Loucy (cell line): ENCODE results near the gene FBXL13.
"Not testable (repeated sequence)": the region's sequence is repeated elsewhere in the genome, so short reads cannot be mapped to it uniquely, and the experiment has no call there.

Source experiments
- H2AFZ ChIP-seq: fragments of 200-600 bp; sonication (generic); 2 replicates; pipeline ENCODE4 v1.6.0; 2016; ENCODE audit warnings: antibody characterized with exemption, mild to moderate bottlenecking, low read length, moderate library complexity
- H3F3A ChIP-seq: fragments of 200-600 bp; 2 replicates; pipeline ENCODE4 v1.6.0; 2016; ENCODE audit warnings: antibody characterized with exemption, low read depth, mild to moderate bottlenecking
- H3K27me3 ChIP-seq: fragments of 200-600 bp; sonication (generic); 2 replicates; pipeline ENCODE4 v1.6.1; 2014; ENCODE audit warnings: low read length, mild to moderate bottlenecking; ENCODE audit not compliant: insufficient read depth, poor library complexity, severe bottlenecking
- H3K36me3 ChIP-seq: fragments of 200-600 bp; sonication (generic); 2 replicates; pipeline ENCODE4 v1.6.1; 2016; ENCODE audit warnings: low read length; ENCODE audit not compliant: insufficient read depth
- H3K4me1 ChIP-seq: fragments of 200-600 bp; sonication (generic); 2 replicates; pipeline ENCODE4 v1.5.1; 2014; ENCODE audit warnings: low read length, mild to moderate bottlenecking; ENCODE audit not compliant: insufficient read depth, poor library complexity, severe bottlenecking
- H3K4me2 ChIP-seq: fragments of 200-600 bp; sonication (generic); 2 replicates; pipeline ENCODE4 v1.6.0; 2014; ENCODE audit warnings: antibody characterized with exemption, low read length, low read depth, mild to moderate bottlenecking; ENCODE audit not compliant: poor library complexity, severe bottlenecking
- H3K4me3 ChIP-seq: fragments of 200-600 bp; sonication (generic); 2 replicates; pipeline ENCODE4 v1.5.1; 2014; ENCODE audit warnings: low read length, mild to moderate bottlenecking, mixed read lengths; ENCODE audit not compliant: poor library complexity, severe bottlenecking
- H3K79me2 ChIP-seq: fragments of 200-600 bp; sonication (generic); 2 replicates; pipeline ENCODE4 v1.6.1; 2014; ENCODE audit warnings: low read length; ENCODE audit not compliant: insufficient read depth
- H3K9ac ChIP-seq: fragments of 200-600 bp; sonication (generic); 2 replicates; pipeline ENCODE4 v1.6.0; 2014; ENCODE audit warnings: mild to moderate bottlenecking, low read depth, low read length, moderate library complexity; ENCODE audit not compliant: poor library complexity, severe bottlenecking
- H3K9me2 ChIP-seq: fragments of 200-600 bp; sonication (generic); replicated peaks from 2 replicates; pipeline ENCODE4 v1.6.1; 2016; ENCODE audit warnings: low read depth, low read length, mixed read lengths
- H3K9me3 ChIP-seq: fragments of 200-600 bp; sonication (generic); 2 replicates; pipeline ENCODE4 v1.6.1; 2014; ENCODE audit warnings: mild to moderate bottlenecking, antibody characterized with exemption, low read length, low read depth; ENCODE audit not compliant: insufficient read depth
- H4K20me1 ChIP-seq: fragments of 200-600 bp; sonication (generic); 2 replicates; pipeline ENCODE4 v1.6.0; 2014; ENCODE audit warnings: antibody characterized with exemption, low read length, mild to moderate bottlenecking; ENCODE audit not compliant: insufficient read depth, poor library complexity, severe bottlenecking
- CTCF ChIP-seq: fragments of 200-600 bp; sonication (generic); conservative IDR thresholded peaks from 2 replicates; pipeline ENCODE4 v1.5.1; 2014; ENCODE audit warnings: mild to moderate bottlenecking, antibody characterized with exemption, low read length
- EZH2phosphoT487 ChIP-seq: fragments of 200-600 bp; IDR thresholded peaks from 2 replicates; pipeline ENCODE4 v1.6.1; 2018; ENCODE audit warnings: antibody characterized with exemption, mild to moderate bottlenecking, moderate library complexity, borderline replicate concordance

FBXL13 gene

GRCh38 chr7:103094102-103094501, 19.5 kb upstream of the FBXL13 start:
- Histone ChIP-seq H3K4me1 (no peaks in the 10 kb centered on the region), H3K9ac (no peak overlapping the region), H3K27me3 (no peaks in the 10 kb centered on the region), H3K4me2 (no peak overlapping the region), H2AFZ (no peak overlapping the region), H3K36me3 (no peaks in the 10 kb centered on the region), H3K79me2 (no peaks in the 10 kb centered on the region), H3F3A (no peaks in the 10 kb centered on the region), H4K20me1 (no peaks in the 10 kb centered on the region), H3K9me3 (no peaks in the 10 kb centered on the region), H3K9me2 (no peaks in the 10 kb centered on the region), H3K4me3 (no peak overlapping the region)
- TF ChIP-seq EZH2phosphoT487: no peak
- TF ChIP-seq CTCF: peak; percentile 37

- H3K36me3 ChIP-seq: no peaks in the 10 kb centered on the region
- H3K27me3 ChIP-seq: no peaks in the 10 kb centered on the region
Measured at GRCh38 chr7:103093429-103093828, 18.8 kb upstream of the FBXL13 start.

GRCh38 chr7:103092321-103092720, 17.7 kb upstream of the FBXL13 start:
- H3K4me1 ChIP-seq, H3F3A ChIP-seq, H3K9me3 ChIP-seq, H2AFZ ChIP-seq, H3K27me3 ChIP-seq, H3K9ac ChIP-seq, H3K36me3 ChIP-seq, H3K4me2 ChIP-seq, H3K79me2 ChIP-seq, H3K4me3 ChIP-seq, H3K9me2 ChIP-seq, H4K20me1 ChIP-seq: not testable (repeated sequence)

More at GRCh38 chr7:103093429-103093828, 18.8 kb upstream of the FBXL13 start:
- no peaks in the 10 kb centered on the region for H4K20me1 ChIP-seq
- no peaks in the 10 kb centered on the region for H3K9me3 ChIP-seq
- H3K9ac ChIP-seq: no peak overlapping the region
- H3K4me2 ChIP-seq: no peak overlapping the region
- TF ChIP-seq EZH2phosphoT487 (no peak), CTCF (no peak)
- H2AFZ ChIP-seq: no peak overlapping the region
- no peak overlapping the region for H3K4me3 ChIP-seq
- no peaks in the 10 kb centered on the region for H3F3A ChIP-seq
- no peaks in the 10 kb centered on the region for H3K9me2 ChIP-seq
- H3K4me1 ChIP-seq: no peaks in the 10 kb centered on the region
- H3K79me2 ChIP-seq: no peaks in the 10 kb centered on the region

- H3K9ac ChIP-seq: no peak overlapping the region
- H3K4me2 ChIP-seq: no peak overlapping the region
- peaks cover 4% of the 10 kb centered on the region for H3K4me1 ChIP-seq
- no peaks in the 10 kb centered on the region for H3K9me3 ChIP-seq
- TF ChIP-seq CTCF (no peak), EZH2phosphoT487 (no peak)
- no peaks in the 10 kb centered on the region for H3K9me2 ChIP-seq
- H4K20me1 ChIP-seq: no peaks in the 10 kb centered on the region
- no peaks in the 10 kb centered on the region for H3K79me2 ChIP-seq
- H3K4me3 ChIP-seq: no peak overlapping the region
- no peaks in the 10 kb centered on the region for H3F3A ChIP-seq
- H3K36me3 ChIP-seq: peaks cover 9% of the 10 kb centered on the region; the same call in 1 of the 2 replicates
- H2AFZ ChIP-seq: no peak overlapping the region
- no peaks in the 10 kb centered on the region for H3K27me3 ChIP-seq
Measured at GRCh38 chr7:103083210-103083609, 8.6 kb upstream of the FBXL13 start.
